T-helper 1 cell (primary cell): ENCODE data around the gene RHBDL3.

Experiments
- DNase-seq, 5 donors: peaks; one replicate each; pipeline ENCODE4 v3.0.0-alpha.2; 2012 to 2020

The RHBDL3 gene

DNA sequence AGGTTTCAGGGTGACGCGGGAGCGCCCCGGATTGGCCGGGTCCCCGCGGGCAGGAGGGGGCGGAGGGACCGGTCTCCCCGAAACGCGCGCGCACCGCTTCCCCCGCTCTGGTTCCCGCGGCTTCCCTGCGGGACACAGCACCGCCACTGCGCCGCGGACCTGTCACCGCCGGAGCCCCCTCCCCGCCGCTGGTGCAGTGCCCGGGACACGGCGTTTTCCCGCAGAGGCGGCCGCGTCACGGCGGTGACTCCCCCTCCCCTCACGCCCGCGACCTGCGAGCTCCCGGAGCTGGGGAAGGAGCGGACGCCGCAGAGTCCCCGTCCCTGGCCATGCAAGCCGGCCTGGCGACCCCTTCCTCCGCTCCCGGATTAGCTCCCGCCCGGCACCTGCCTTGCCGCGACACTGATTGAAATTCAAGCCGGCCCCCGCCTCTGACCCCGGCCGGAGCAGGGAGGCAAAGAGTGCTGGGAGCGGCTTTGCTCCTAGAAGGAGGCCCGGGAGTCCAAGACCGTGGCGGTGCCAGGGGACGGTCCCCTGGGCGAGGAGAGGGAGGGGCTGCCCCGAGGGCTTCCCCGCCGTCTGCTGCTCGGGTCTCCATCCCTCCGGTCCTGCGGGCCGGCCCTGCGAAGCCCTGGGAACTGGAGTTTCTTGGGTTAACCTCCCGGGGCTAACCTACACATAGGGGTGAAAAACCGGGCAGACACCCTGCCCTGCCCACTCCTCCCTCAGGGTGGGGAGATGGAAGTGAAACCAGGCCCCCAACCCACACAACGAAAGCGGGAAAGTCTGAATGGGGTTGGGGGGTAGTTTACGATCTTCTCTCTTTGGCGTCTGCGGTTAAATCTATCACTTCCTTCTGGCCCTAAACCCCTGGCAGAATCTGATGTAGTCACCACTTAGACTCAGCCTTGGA is 1.0 kb downstream of the RHBDL3 start:
- DNase-seq: peak in 1 of 5 donors; percentile 12

DNA sequence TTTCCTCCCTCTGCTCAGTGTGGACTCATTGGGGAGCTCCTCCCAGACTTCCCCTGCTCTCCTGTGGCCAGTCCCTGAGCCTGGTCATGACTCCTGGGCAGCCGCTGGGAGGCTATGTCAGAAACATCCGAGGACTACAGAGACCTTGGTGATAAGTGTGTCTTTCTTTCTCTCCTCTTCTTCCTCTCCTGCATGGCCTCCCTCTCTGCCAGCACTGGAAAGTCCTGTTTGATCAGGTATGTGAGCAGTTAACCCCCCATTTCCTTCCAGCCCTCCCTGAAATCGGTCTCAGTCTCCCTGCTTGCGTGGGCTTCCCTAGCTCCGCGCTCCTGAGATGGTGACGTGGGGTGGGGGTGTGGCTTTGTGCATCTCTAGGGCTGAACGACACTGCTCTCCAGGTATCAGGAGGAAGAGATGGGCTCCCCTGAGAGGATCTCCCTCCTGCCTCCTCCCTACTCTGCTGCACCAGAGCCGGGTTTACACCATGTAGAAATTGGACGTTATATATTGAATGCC is 2.1 kb downstream of the RHBDL3 start:
- DNase-seq: peak in 1 of 5 donors; percentile 3

DNA sequence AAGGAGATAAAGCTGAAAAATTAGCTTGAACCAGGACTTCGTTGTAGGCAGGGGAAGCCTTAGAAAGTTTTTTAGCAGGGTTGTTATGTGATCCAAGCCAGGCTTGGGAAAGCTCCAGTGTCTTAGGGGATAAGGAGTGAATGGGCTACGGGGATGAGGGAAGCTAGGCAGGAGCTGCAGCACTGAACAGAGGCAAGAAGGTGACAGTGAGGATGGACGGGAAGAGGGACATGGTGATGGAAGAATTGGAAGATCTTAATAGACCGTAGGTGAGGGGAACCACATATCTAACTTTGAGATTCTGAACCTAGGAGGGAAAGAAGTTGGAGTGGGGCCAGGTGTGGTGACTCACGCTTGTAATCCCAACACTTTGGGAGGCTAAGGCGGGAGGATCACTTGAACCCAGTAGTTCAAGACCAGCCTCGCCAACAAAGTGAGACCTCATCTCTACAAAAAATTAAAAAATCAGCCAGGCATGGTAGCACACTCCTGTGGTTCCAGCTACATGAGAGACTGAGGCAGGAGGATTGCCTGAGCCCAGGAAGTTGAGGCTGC is 3.2 kb downstream of the RHBDL3 start:
- DNase-seq: no peak

DNA sequence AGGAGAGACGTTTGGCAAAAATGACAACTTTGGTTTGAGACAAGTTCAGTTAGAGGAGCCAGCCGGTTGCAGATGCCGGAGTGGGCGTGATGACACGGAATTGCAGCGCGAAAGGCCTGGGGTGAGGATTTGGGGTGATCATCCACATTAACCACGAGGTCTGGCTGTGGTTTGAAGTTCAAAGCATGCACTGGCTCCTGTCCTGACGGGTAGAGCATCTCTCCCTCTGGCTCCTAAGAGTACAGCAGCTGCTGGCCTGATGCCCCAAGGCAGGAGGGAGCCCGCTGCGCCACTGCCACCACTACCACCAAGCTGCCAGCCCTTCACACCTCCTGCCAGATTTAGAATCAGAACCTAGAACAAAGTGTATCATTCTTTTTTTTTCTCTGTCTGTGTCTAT is 3.7 kb downstream of the RHBDL3 start:
- DNase-seq: no peak

DNA sequence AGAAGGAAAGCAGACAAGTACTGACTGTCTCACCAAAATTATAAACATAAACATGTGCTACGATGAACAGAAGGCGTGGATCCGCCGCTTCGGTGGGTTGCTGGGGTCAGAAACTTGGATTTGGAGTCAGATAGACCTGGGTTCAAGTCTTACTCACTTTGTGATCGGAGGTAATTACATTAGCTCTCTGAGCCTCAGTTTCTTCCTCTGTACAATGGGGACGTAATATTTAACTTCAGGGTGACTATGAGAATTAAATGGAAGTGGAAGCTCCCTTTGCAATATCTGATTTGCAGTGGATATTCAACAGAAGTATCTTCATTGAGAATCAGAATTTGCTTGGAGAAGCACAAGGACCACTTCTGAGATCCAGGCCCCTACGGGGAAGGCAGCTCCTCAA is 6.2 kb downstream of the RHBDL3 start:
- DNase-seq: no peak

DNA sequence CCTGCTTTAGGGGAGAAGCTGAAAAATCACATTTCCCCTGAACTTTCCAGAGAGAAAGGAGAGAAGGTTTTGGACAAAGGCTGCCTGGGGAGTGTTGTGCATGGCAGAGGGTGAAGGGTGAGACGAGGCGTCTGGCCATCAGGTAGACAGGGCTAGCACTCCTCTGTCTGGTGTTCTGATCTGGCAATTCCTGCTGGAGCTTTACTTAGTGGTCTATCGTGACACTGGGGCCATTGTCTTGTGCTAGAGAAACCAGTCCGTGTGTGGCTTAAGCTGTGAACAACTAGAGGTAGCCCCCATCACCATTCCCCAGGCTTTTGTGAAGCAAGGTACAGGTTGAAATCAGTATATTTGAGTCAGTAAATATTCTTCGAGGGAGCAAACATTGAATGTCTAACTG is 8.5 kb downstream of the RHBDL3 start:
- DNase-seq: no peak

DNA sequence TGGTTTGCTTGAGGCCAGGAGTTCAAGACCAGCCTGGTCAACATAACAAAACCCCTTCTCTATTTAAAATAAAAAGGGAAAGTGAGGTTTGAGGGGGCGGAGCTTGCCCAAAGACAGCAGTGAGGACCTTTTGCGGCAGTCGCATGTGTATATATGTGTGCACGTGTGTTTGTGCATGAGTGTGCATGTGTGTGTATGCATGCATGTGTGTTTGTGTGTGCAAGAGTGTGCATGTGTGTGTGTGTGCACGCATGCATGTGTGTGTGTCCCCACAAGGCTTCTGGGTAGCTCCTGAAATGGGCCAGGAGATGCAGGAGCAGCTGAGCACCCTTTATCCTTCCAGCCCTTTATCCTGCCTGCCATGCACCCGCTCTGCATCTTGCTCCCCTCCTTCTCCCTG is 9.0 kb downstream of the RHBDL3 start:
- DNase-seq: no peak

DNA sequence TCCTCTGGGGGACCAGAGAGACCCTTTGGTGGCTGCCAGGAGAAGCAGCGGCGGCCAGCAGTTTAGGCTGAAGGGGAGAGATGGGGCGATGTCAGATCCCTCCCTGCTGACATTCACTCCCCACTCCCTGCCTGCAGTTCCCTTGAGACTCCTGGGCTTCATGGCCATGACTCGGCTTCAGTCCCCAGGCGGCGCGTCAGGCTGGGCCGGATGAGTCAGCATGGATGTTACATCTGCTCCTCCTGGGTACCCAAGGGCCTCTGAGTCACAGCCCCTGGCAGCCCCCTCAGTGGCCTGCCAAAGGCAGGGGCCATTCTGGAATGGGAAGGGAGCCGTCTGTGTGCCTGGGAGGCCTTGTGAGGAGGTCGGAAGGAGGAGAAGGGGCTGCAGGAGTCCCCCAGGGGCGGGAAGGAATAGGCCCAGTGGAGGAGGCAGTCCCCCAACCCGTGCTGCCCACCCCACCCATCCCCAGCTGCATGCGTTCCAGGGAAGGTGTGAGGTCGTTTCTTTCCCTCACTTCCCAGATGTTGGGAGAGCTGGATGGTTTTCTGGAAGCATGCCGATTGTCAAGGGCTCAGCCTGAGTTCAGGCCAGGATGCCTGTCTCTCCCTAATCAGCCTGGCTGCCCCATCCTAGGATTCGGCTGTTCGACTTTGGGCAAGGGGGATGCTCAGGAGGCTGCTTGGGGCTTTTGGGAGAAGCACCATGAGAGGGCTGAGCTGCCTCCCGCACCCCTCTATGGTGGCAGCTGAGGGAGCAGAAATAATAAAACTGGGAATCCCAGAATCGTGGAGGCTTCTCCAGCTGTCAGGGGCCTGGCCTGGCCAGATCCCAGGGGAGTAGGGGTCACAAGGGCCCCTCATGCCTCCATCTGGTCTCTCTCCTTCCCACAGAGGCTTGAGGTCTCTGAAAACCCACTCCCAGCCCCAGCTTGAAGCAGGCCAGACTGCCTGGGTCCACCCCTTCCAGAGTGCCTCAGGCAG is 9.7 kb downstream of the RHBDL3 start:
- no peak for DNase-seq

DNA sequence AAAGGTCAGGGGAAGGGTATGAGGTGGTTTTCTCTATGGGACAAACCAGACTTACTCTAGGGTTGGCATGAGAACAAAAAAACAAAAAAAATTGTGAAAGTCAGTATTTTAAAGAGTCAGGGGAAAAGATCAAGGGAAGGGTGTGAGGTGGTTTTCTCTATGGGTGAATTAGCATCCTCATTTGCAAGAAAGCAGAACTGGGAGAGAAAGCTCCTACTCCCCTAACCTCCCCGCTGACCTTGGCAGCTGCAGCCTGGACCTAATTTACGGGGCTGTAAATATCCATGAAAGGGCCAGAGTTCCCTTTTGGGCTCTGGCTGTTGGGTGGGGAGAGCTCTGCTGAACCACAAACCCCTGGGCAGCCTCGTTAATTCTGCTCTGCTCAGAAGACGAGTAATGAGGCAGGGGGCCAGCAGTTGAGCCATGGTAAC is 10.6 kb downstream of the RHBDL3 start:
- no peak for DNase-seq

DNA sequence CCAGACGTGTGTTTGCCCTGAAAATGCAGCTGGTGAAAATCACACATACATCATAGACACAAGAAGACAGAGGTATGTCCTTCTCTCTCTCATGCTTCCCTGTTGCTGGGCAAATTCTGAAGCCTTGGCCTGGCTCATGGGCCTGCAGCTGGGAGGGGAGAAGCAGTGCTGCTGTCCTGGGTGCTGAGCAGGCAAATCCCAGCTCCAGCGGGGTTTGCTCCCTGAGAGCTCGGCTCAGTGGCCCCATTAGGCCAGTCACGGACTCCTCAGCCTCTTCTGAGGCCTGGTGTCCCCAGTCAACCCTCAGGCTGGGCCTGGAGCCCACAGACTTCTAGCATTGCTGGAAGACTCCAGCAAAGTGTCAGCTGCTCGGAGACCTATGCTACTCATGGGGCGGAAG is 11.7 kb downstream of the RHBDL3 start:
- DNase-seq: no peak

DNA sequence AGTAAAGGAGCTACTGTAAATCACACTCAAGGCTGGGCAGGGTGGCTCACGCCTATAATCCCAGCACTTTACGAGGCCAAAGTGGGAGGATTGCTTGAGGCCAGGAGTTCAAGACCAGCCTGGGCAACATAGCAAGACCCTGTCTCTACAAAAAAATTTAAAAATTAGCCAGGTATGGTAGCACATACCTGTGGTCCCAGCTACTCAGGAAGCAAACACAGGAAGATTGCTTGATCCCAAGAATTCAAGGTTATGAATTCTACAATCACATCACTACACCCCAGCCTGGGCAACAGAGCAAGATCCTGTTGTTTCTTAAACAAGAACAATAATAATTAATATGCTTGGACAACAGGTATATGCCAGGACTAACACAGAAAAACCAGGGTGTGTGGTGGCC is 13.2 kb downstream of the RHBDL3 start:
- DNase-seq: no peak

DNA sequence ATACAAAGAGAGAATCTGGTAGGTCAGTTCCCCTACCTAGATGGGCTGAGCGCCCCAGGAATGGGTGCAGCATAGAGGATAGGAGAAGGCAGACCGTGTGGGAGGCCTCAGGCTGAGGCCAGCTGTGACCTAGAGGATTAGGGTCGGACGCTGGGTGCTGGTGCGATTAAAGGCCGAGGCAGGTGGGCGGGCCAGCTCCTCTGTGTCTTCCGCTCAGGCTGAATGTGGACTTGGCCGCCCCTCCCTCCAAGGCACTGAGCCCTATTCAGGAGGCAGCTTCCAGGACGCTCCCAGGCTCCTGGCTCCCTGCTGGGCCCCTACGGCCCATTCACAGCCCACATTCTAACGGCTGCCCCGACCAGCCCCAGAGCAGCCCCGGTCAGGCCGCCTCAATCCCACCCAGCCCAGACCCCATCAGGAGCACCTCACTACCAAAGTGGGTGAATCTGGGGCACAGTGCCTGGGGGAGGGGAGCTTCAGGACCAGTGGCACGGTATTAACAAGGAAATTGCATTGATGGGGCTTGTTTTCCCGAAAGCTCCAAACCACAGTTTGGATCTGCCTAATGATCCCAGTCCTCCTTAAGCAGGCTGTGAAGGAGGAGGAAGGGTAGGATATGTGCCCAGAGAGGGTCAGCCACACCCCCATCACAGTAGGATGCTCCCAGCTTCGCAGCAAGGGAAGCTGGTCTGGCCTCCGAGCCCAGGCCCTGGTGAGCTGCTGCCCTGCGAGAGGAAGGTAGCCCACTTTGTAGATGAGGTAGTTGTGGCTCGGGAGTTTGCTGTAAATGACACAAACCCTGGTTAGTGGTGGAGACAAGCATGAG is 14.5 kb downstream of the RHBDL3 start:
- no peak for DNase-seq

DNA sequence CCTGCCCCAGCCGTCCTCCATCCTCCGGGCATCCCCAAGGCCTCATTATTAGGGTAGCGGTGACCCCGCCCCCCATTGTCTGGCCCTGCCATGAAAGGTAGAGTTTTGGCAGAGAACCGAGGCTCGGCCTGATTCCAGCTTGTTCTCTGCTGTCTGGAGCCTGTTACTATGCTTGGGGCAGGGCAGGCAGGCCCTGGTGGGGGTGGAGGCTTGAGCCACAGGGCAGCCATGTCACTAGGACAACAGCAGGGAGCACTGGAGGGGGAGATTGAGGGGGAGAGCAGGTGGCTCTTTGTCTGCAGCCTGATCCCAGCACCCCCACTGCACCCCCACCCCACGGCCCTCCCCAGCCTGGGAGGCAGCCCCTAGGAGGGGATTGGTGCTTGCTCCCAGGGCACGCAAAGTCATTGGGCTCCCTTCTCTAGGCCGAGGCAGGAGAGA is 15.4 kb downstream of the RHBDL3 start:
- no peak for DNase-seq

DNA sequence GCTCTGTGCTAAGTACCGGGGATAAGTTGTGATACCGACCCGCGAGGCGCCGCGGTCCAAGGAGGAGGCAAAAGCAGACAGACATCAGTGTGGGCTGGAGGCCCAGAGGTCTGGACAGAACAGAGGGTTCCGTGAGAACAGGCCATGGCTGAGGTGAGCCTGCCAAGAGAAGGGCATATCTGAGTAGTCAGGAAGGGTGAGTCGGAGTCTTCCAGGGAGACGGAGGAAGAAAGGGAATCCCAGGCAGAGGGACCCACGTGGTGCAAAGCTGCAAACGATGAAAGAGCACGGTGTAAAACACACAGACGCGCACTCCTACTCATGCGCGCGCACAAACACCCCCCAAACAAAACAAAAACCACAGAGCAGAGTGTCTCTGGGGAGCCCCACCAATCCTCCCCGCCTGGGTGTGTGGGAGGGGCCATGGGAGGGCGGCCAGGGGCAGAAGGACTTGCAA is 18.1 kb downstream of the RHBDL3 start:
- DNase-seq: no peak

DNA sequence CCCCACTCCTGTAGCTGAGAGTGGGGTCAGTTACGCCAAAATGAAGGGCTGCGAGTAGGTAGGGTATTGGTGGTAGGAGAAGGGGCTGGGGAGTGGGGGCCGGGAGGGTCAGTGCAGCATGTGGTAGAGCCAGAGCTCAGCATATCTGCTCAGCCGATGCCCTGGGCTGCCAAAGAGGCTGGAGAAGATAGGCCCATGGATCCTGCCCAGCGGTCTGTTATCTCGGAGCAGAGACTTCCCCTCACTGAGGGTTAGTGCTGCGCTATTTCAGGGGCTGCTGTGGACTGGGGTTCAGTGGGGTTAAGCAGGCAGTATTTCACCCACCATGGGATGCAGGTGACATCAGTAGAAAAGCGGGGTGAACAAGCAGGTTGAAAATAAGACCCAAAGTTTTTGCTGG is 19.7 kb downstream of the RHBDL3 start:
- DNase-seq: no peak

DNA sequence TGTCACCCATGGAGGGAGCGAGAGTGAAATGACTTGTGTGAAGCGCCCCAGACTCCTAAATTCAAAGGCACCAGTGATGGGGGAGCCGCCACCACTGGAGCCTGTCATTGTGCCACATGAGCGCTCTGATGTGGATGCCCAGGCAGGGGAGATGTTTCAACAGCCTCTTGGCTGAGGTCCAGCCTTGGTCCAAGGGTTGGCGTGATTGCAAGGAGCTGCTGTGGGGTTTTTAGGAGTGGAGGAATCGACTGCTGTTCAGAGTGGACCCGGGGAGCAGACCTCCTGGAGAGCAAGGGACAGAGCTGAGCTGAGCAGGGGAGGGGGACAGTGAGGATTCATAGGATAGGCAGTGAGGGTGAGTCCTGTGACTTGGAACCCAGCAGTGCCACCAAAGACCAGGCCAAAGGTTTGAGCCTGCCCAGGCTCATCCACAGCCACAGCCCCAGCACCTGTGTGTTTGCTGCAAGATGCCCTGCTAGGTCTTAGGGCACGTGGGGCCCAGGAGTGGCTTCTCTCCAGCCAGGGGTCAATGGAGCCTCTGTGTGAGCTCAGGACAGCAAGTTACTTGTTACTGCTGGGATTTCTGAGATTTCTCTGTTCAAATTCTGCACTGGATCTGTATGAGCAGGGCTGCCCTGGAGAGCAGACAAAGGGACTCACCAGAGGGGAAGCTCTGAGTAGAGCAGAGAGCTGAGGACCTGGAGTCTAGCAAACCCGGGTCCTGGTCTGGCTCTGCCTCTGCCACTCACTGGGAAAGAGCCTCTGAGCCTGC is 20.3 kb downstream of the RHBDL3 start:
- DNase-seq: no peak

DNA sequence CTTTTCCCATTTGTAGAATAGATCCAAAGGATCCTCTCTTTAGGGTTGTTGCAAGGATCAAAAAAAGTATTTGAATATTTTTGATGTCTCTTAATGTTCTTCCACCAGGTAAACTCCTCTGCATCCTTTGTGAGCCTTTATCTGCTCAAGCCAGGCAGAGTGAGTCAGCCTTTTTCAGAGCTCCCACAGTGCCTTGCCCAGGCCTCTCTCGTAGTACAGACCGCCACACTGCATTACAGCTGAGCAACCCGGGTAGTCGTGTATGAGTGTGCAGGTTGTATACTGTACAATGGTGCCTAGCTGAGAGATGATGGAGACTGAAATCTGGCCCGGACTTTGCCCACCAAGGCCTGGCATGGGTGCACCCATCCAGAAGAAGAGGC is 20.9 kb downstream of the RHBDL3 start:
- DNase-seq: no peak

DNA sequence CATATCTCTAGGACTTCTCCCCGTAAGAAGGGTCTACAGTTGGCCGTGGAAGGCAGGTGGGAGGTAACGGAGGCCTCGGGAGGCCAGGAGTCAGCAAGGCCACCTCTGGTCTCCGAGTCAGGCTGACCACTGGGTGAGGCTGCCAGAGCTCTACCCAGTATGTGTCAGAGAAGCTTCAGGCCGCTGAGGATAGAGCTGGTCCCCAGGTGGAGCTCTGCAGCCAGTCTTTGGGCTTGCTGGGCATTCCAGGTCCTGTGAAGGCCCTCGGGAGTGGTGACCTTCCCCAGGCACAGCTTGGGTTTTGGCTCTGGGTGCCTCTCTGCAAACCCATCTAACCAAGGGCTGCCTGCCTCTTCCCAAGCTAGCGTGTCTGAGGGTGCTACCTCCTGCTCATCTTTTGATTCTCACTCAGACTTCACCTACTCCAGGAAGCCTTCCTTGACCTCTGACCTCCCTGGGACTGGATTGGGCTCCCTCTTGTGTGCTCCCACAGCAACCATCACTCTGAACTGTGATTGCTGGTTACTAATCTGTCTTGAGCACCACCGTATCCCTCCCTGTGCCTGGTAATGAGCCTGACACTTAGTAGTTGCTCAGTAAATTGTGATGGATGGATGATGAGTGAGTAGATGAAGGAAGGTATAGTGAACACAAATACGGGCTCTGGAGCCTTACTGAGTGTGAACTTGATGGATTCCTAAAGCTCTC is 22.3 kb downstream of the RHBDL3 start:
- no peak for DNase-seq

DNA sequence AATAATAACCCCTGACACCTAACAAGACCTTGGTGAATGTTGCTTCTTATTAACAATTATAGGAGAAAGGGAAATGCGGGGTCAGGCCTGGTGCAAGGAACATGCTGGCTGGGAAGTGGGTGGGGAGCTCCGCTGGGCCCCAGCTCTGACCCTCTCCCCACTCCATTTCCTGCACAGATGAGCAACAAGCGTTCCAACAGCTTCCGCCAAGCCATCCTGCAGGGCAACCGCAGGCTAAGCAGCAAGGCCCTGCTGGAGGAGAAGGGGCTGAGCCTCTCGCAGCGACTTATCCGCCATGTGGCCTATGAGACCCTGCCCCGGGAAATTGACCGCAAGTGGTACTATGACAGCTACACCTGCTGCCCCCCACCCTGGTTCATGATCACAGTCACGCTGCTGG is 23.0 kb downstream of the RHBDL3 start:
- no peak for DNase-seq

DNA sequence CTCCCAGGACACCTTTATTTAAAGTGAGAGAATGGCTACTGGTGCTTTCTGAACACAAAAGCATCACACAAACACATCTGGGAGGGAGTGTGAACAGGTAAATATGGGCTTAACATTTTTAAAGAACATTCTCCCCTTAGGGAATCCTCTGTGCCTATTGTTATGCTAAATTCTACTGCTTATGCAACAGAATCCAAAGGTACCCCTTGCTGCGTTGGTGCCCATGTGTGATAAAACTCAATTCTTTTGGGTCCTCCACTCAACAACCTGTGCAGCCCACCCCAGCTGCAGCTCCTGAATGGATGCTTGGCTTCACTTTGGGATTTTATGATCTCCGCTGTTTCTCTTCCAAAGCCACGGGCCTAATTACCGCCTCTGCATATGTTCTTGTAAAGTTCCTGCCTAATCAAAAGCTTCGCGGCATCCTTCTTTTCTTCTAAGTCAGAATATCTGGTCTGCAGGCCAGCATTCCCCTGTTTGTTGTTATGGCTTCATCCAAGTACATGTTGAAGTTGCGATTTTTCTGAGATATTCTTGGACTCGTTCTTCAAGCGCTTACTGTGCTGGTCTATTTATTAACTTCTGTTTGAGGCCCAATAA is 23.9 kb downstream of the RHBDL3 start:
- DNase-seq: no peak
